ENCODE measurements around the gene FHL3.

Gene FHL3

DNA sequence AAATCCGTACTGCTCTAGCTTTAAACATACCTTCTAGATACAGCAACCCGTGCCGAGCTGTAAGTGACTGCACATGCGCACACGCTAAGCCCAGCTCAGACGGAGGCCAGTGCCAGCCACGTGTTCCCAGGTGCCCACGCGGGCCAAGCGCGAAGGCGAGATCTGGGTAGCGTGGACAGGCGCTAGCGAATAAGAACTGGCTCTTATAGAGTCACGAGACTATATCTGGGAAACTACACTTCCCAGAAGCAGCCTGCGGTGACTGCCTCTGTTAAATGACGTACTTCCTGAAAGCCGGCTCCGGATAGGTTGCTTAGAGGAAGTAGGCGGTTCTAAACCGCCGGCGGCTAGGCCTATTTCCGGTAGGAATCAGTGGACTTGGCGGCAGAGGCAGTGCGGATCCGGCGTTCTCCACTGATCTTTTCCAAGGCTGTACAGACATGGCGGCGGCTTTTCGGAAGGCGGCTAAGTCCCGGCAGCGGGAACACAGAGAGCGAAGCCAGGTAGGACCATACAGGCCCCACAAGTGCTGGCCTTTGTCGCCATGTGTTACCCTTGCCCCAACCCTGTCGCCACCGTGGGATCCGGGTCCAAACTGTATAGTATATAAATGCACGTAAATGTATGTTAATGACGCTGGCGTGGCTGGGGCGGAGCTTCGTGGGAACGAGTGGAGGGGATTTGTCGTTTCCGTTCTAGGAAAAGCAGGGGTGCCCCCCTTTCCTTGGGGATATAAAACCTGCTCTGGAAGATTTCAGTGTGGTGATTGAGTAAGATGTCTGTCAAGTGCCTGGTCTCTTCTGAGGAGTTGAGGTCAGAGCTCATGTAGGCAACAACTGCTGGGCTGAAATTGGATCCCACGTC is 7.3 kb upstream of the FHL3 start, which contains the start of gene UTP11:
Gene UTP11 (plus strand): TSS at position 372 of the 864 bp plus-strand sequence. CDS start 69 bp downstream, at position 441.
- DNase-seq: peak; percentile 62 to 82 (median 77)

- DNase-seq: no peak
These were observed 4.5 kb upstream of the FHL3 start for GRCh38 chr1:38009841-38010180.

DNA sequence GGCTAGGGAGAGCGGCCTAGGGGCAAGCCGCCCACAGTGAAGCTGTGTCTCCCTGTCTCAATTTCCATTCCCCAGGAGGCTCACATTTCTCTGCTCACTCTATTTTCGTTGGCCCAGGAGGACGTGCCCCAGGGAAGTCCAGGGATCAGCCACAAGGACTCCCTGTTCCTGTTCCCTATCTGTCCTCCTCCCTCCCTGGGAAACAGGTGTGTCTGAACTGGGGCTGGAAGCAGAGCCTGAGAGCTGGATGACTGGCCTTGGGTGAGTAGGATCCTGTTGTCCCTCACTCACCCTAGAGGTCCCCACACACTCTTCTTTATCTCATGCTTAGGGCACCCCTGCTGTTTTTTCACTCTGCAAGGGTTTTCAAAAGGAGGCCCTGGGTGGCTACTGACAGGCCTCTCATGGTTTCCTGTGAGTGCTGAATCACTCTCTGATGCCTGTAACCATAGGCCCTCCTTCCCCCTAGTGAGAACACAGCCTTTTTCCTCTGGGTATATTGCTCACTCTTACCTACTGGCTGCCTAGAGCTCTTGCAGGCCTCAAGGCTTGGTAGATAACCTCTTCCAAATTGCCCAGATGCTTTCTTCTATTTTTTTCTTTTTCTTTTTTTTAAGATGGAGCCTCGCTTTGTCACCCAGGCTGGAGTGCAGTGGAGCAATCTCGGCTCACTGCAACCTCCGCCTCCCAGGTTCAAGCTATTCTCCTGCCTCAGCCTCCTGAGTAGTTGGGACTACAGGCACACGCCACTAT is 4.0 kb upstream of the FHL3 start:
- peak in 2 of 4 experiments; percentile 22 to 27 for DNase-seq

- no peak for DNase-seq
These were observed 904 bp upstream of the FHL3 start for GRCh38 chr1:38006008-38006828.

DNA sequence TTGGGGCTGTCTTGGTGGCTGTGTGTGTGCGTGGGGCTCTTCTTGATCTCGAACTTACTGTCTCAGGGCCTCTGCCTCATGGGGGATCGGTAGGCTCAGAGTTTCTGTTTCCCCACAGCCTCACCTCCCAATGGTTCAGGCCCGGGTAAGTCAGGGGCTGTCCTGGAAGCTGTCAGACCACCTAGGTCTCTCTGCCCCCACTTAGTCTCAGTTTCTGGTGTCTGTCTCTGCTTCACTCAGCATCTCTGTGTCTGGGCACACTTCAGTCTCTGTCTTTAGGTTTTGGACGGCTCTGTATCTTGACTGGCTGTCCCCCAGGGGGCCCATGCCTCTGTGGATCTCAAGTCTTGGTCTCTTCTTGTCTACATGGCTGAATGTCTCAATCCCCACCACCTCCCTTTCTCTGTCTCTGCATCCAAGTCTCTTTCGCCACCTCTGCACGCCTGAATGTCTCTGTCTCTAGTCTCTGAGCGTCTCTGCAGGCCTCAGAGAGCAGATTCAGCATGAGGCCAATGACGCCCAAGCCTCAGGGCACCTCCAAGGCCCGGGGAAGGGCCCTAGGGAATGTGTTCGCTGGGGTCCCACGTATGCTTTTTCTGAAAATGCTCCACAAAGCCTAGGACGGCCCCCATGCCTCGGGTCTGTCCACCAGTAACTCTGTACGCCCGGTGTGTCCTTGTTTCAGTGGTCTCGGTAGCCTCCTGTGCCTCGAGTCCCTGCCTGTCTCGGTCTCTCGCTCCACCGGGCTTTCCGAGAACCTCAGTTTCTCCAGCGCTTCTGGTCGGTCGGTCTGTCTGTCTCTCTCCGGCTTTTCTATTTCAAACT is 818 bp downstream of the FHL3 start:
- no peak for DNase-seq

- DNase-seq: no peak
These were observed 1.8 kb downstream of the FHL3 start for GRCh38 chr1:38003261-38004250.

DNA sequence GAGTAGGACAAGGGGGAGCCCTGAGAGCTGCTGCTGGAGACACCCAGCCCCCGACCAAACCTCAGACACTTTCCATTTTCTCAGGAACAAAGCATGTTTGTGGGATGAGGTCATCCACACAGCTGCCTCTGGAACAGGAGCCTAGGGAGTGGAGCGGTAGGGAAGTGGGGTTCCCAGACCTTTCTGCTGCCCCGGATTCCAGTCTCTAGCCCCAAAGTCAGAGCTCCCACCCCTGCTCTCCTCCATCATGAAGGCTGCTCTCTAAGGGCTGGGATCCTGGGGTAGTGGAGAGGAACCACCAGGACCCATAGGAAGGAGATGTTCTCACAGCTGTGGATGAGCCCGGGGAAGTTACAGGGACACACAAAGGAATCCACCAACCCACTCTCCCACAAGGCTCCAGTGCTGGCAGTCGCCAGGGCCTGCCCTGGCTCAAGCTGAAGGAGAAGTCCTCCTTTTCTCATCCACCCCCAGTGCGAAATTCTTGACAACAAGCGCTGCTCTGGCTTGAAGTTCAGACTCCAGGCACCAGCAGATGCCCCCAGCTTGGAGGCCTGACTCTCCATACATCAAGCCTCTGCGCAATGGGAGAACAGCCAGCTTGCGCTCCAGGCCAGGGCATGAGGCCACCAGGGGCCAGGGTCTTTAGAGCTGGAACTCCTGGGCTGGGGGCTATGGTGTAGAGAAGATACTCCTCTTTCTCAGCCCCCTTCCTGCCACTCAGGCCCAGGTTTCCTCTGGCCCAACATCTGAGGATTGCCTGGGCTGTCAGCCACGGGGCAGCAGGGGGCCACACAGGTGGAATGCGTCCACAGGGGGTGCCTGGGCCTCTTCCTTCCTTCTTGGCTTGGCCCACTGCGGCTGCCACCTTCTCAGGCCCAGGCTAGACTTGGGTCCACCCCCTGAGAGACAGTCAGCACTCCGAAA is 4.5 kb downstream of the FHL3 start:
- DNase-seq: no peak

GRCh38 chr1:38000233-38000528 is 5.1 kb downstream of the FHL3 start:
- no peak for DNase-seq

GRCh38 chr1:37999430-38000232 is 5.7 kb downstream of the FHL3 start:
- DNase-seq: no peak

GRCh38 chr1:37998913-37999429 is 6.3 kb downstream of the FHL3 start:
- DNase-seq: no peak

DNA sequence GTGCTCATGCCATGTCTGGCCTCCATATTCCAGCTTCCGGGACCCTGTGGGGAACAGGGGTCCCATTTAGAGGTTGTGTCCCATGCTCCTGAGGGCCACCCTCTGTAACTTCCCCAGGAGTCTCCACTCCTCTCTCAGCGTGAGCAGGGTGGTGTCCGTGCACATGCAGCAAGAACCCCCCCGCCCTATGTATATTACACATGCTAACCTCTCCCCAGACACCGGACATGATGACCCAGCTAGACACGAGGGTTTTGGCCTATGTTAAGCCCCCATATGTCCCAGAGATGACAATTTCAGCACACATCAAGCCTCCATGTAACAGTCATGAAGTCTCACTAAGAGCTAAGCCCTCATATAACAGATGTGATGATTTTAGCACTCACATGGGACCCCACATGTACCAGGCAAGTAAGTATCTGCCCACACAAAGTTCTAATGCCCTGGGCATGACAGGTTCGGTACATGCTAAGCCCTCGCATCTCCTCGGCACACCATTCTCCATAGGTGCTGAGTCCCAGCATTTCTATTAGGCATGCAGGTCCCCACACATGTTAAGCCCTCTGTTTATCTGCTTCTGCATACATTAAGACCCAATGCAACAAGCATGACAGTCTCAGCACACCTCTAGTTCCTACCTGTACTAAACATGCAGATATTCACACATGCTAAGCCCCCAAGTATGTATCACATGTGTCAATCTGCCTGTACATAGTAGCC is 7.1 kb downstream of the FHL3 start:
- DNase-seq: no peak

GRCh38 chr1:37997256-37998088 is 7.8 kb downstream of the FHL3 start:
- DNase-seq: no peak

DNA sequence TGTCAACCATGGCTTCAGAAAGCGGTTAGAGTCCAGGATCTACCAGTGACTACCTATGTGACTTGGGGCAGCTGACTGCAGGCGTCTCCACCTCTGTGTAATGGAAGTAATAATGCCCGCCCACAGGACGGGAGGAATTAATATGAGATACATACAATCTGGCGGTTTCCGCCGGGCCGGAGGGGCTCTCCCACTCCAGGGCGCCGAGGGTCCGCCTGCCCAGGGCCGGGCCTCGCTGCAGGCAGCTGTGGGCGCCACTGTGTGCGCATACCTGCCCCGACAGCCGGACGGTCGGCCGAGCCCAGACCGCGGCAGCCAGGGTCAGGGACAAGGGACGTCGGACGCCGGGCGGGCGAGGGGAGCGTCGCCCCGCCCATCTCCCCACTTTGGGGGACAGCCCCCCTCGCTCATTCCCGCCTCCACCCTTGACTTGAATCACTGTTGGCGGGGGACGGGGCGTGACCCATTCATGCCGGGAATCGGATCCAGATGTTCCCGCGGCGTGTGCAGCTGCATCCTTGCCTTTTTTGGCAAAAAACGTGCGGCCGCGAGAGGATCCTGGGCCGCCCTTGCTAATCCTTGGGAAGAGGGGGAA is 9.5 kb downstream of the FHL3 start:
- DNase-seq: no peak

DNA sequence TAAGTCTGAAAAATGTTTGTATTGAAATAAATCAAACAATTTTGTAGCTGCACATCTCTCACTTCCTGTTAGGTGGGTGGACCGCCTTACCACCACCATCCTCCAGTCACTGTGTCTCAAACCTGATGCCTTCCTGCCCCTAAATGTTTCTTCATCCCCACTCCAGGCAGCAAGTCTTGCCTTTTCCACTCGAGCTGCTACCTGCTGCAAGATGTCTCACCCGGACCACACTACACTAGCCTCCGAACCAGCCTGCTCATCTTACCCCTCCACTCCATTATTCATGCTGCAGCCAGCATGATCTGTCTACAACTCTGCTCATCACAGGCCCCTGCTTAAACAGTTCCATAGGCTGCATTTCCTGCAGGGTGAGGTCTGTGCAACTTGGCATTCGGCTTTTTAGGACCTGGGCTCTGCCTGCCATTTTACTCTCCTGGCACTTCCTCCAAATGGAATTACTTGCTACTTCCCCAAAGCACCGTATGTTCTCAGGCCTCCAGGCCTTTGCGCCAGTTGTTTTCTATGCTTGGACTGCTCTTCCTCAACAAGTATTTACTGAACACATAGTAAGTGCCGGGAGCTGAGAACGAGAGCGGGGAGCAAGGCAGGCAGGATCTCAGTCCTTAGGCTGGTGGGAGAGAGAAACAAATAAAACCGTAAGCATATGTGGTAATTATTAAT is 10.3 kb downstream of the FHL3 start:
- DNase-seq: no peak

DNA sequence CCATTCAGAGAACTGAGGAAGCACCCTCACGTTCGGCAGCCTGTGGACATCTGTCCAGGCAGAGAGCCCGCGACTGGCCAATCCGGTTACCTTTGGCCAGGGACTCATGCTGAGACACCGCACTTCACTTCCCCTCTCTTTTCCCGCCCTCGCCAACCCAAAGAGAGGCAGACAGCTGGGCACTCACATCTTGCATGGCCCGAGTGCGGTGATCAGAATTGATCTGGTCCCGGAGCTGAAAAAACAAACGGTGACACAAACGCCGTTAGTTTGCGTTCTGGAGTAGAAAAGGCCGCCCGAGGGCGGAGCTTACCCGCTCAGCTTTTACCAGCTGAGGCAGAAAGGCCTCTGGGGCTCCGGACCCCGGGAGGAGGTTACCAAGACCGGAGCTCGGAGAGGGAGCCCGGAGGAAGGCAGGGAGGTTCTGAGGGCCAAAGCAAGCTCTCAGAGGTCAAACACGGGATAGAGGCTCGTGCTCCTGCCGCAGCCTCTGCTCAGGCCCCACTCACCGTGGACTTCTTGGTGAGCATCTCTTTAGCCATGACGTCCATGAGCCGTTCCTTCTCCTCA is 15.9 kb downstream of the FHL3 start:
- peak in 1 of 4 experiments; percentile 39 for DNase-seq

- DNase-seq: no peak
These were observed 17.6 kb downstream of the FHL3 start for GRCh38 chr1:37987679-37988078.
